CD4-positive, CD25-positive, alpha-beta regulatory T cell (primary cell): ENCODE data around the gene NCOR1. TPM values are rescaled to one million over a fixed set of nuclear protein-coding genes. Genes with fewer than 3 reads are reported as not detected.
"Not testable (repeated sequence)": the region's sequence is repeated elsewhere in the genome, so short reads cannot be mapped to it uniquely, and the experiment has no call there.

ENCODE experiments used
- ATAC-seq, 2 donors: fragments of 150-1000 bp; cut with Tn5 transposase; one replicate each; pipeline ENCODE4 v1.10.0; 2021; ENCODE audit warnings: low read depth in 2 of 2, moderate number of reproducible peaks in 2 of 2, moderate library complexity in 1 of 2
- DNase-seq, 3 donors: peaks; one replicate each; pipeline versions ENCODE4 v3.0.0 to v3.0.0-alpha.2; 2012 to 2022; ENCODE audit warnings: mixed read lengths in 1 of 3
- H3K27ac ChIP-seq: one replicate; pipeline ENCODE4 v1.7.0; 2013; ENCODE audit warnings: mild to moderate bottlenecking, low read length; ENCODE audit not compliant: insufficient read depth, poor library complexity, severe bottlenecking
- H3K27me3 ChIP-seq: one replicate; pipeline ENCODE4 v1.7.0; 2013; ENCODE audit warnings: low read length; ENCODE audit not compliant: control insufficient read depth, insufficient read depth
- H3K36me3 ChIP-seq: one replicate; pipeline ENCODE4 v1.7.0; 2013; ENCODE audit warnings: mild to moderate bottlenecking, low read length, moderate library complexity; ENCODE audit not compliant: control insufficient read depth, insufficient read depth
- H3K4me1 ChIP-seq: 2 replicates; pipeline ENCODE4 v1.7.0; 2013; ENCODE audit warnings: mild to moderate bottlenecking, low read length; ENCODE audit not compliant: insufficient read depth, control insufficient read depth, poor library complexity, severe bottlenecking
- H3K4me3 ChIP-seq: one replicate; pipeline ENCODE4 v1.7.0; 2013; ENCODE audit warnings: low read depth, mild to moderate bottlenecking, low read length, moderate library complexity
- H3K9me3 ChIP-seq, 2 experiments: 1 replicate in 1 of 2; 2 replicates in 1 of 2; pipeline ENCODE4 v1.7.0; 2013; ENCODE audit warnings: low read length in 2 of 2, mild to moderate bottlenecking in 1 of 2, moderate library complexity in 1 of 2; ENCODE audit not compliant: control insufficient read depth in 2 of 2
- H3K27ac Mint-ChIP-seq, 3 donors: one replicate each; pipeline ENCODE4 v1.8.0; 2020 to 2022; ENCODE audit warnings: mild to moderate bottlenecking in 3 of 3, mixed read lengths in 3 of 3, moderate library complexity in 2 of 3
- H3K27me3 Mint-ChIP-seq: one replicate; pipeline ENCODE4 v1.8.0; 2022; ENCODE audit warnings: mild to moderate bottlenecking, mixed read lengths
- H3K36me3 Mint-ChIP-seq: one replicate; pipeline ENCODE4 v1.8.0; 2020; ENCODE audit warnings: mixed read lengths
- H3K4me1 Mint-ChIP-seq, 4 donors: one replicate each; pipeline ENCODE4 v1.8.0; 2020 to 2022; ENCODE audit warnings: mixed read lengths in 4 of 4, mild to moderate bottlenecking in 1 of 4
- H3K4me3 Mint-ChIP-seq, 4 donors: one replicate each; pipeline ENCODE4 v1.8.0; 2020 to 2022; ENCODE audit warnings: mild to moderate bottlenecking in 4 of 4, mixed read lengths in 4 of 4, moderate library complexity in 3 of 4
- H3K9me3 Mint-ChIP-seq, 7 donors: one replicate each; pipeline ENCODE4 v1.8.0; 2020 to 2022; ENCODE audit warnings: mixed read lengths in 7 of 7, mild to moderate bottlenecking in 3 of 7, moderate library complexity in 2 of 7
- polyA plus RNA-seq, 4 donors: library from polyadenylated mRNA; unstranded; fragments of 300-500 nt; fragmentation: Illumina TruSeq; gene quantifications; one replicate each; pipeline ENCODE4 v1.2.3, GENCODE V29; 2021
- total RNA-seq: library from RNA; stranded (reverse); gene quantifications from one replicate; pipeline ENCODE4 v1.2.3, GENCODE V29; 2022

The NCOR1 gene
- total and polyA plus RNA-seq, 5 donors from 2014 or later, result 65.8 to 216 (median 67.3) TPM

- H3K4me3 Mint-ChIP-seq, result peak overlapping the region; percentile 93 to 98 (median 96)
- ATAC-seq (peak; percentile 2 to 14), DNase-seq (peak in 1 of 3 donors; percentile 47)
- Histone ChIP-seq H3K27ac (peak overlapping the region; percentile 83), H3K27me3 (no peaks in the 10 kb centered on the region), H3K4me1 (peaks cover 53% of the 10 kb centered on the region), H3K36me3 (no peaks in the 10 kb centered on the region), H3K9me3 (no peaks in the 10 kb centered on the region), H3K4me3 (peak overlapping the region; percentile 99)
- H3K36me3 Mint-ChIP-seq, result no peaks in the 10 kb centered on the region
- no peaks in the 10 kb centered on the region for H3K9me3 Mint-ChIP-seq
- peak overlapping the region; percentile 90 to 95 (median 95) for H3K27ac Mint-ChIP-seq
- no peaks in the 10 kb centered on the region for H3K27me3 Mint-ChIP-seq
- peaks cover 37 to 75% (median 57%) of the 10 kb centered on the region in 4 donors for H3K4me1 Mint-ChIP-seq
Measured at GRCh38 chr17:16214190-16215001, 938 bp downstream of the NCOR1 start.

GRCh38 chr17:16212793-16213192, 2.5 kb downstream of the NCOR1 start:
- no peaks in the 10 kb centered on the region for H3K9me3 ChIP-seq
- H3K9me3 Mint-ChIP-seq, result peaks cover 0 to 1% (median 0%) of the 10 kb centered on the region in 7 donors
- H3K36me3 Mint-ChIP-seq, result no peaks in the 10 kb centered on the region
- H3K4me1 Mint-ChIP-seq, result peaks cover 33 to 74% (median 48%) of the 10 kb centered on the region in 4 donors
- H3K4me1 ChIP-seq, result peaks cover 57% of the 10 kb centered on the region
- H3K4me3 ChIP-seq, result peak overlapping the region; percentile 37
- H3K27me3 Mint-ChIP-seq, result no peaks in the 10 kb centered on the region
- no peak overlapping the region for H3K27ac ChIP-seq
- no peak for DNase-seq
- peak overlapping the region in 1 of 3 donors; percentile 35 for H3K27ac Mint-ChIP-seq
- H3K36me3 ChIP-seq, result no peaks in the 10 kb centered on the region
- no peak for ATAC-seq
- H3K4me3 Mint-ChIP-seq, result peak overlapping the region; percentile 93 to 98 (median 96)
- H3K27me3 ChIP-seq, result no peaks in the 10 kb centered on the region

DNA sequence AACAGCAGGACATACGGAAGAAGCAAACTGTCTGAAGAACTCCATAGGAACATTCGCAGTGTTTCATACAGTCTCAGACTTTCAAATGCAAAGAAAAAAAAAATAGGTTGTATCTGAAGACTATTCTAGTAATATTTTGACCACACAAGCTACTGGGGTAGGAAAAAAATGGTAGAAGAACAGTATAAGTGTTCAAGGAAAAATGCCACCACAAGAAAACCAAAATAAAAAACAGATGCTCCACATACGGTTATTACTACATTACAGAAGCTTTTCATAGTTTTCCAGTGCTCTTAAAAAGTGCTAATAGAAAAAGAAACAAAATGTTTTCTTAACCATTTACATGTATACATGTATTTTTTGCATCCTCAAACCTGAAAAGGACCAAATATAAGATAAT, 3.7 kb downstream of the NCOR1 start:
- no peaks in the 10 kb centered on the region for H3K36me3 ChIP-seq
- H3K27ac ChIP-seq, result no peak overlapping the region
- DNase-seq, result no peak
- no peak overlapping the region for H3K4me3 ChIP-seq
- Mint-ChIP-seq H3K9me3 (peaks cover 0 to 1% (median 0%) of the 10 kb centered on the region in 7 donors), H3K36me3 (peaks cover 3% of the 10 kb centered on the region), H3K4me3 (peak overlapping the region in 3 of 4 donors; percentile 40 to 81 (median 54)), H3K27me3 (no peaks in the 10 kb centered on the region), H3K4me1 (peaks cover 30 to 70% (median 42%) of the 10 kb centered on the region in 4 donors), H3K27ac (peak overlapping the region in 2 of 3 donors; percentile 35 to 48)
- no peak for ATAC-seq
- H3K27me3 ChIP-seq, result no peaks in the 10 kb centered on the region
- H3K4me1 ChIP-seq, result peaks cover 48% of the 10 kb centered on the region
- no peaks in the 10 kb centered on the region for H3K9me3 ChIP-seq

- H3K27me3 ChIP-seq, H3K36me3 ChIP-seq, H3K9me3 Mint-ChIP-seq, H3K9me3 ChIP-seq, H3K36me3 Mint-ChIP-seq, ATAC-seq, H3K27me3 Mint-ChIP-seq, H3K4me3 ChIP-seq, DNase-seq: not testable (repeated sequence)
- peaks cover 12% of the 10 kb centered on the region for H3K4me1 ChIP-seq
- peak overlapping the region; percentile 14 for H3K27ac ChIP-seq
- peak overlapping the region in 2 of 4 donors; percentile 28 to 36 for H3K4me3 Mint-ChIP-seq
- H3K4me1 Mint-ChIP-seq, result peaks cover 35 to 79% (median 52%) of the 10 kb centered on the region in 4 donors
- H3K27ac Mint-ChIP-seq, result peak overlapping the region; percentile 47 to 89 (median 65)
Measured at GRCh38 chr17:16204763-16205162, 10.6 kb downstream of the NCOR1 start.

GRCh38 chr17:16202554-16203500, 12.5 kb downstream of the NCOR1 start:
- ATAC-seq, H3K27me3 ChIP-seq, DNase-seq, H3K36me3 ChIP-seq, H3K27me3 Mint-ChIP-seq, H3K9me3 ChIP-seq, H3K36me3 Mint-ChIP-seq, H3K9me3 Mint-ChIP-seq: not testable (repeated sequence)
- Mint-ChIP-seq H3K4me1 (peaks cover 41 to 84% (median 62%) of the 10 kb centered on the region in 4 donors), H3K4me3 (peak overlapping the region; percentile 17 to 53 (median 48)), H3K27ac (peak overlapping the region; percentile 79 to 93 (median 89))
- Histone ChIP-seq H3K4me1 (peaks cover 12% of the 10 kb centered on the region), H3K27ac (peak overlapping the region; percentile 60), H3K4me3 (peak overlapping the region; percentile 1)

GRCh38 chr17:16201693-16202131, 13.6 kb downstream of the NCOR1 start:
- H3K36me3 ChIP-seq, H3K9me3 ChIP-seq, H3K36me3 Mint-ChIP-seq, DNase-seq, H3K27me3 Mint-ChIP-seq, H3K9me3 Mint-ChIP-seq, ATAC-seq, H3K27ac ChIP-seq, H3K27me3 ChIP-seq, H3K4me3 ChIP-seq: not testable (repeated sequence)
- H3K4me3 Mint-ChIP-seq, result peak overlapping the region in 2 of 4 donors; percentile 10 to 16
- peak overlapping the region in 1 of 3 donors; percentile 58 for H3K27ac Mint-ChIP-seq
- peaks cover 41 to 83% (median 64%) of the 10 kb centered on the region in 4 donors for H3K4me1 Mint-ChIP-seq
- peaks cover 12% of the 10 kb centered on the region for H3K4me1 ChIP-seq

DNA sequence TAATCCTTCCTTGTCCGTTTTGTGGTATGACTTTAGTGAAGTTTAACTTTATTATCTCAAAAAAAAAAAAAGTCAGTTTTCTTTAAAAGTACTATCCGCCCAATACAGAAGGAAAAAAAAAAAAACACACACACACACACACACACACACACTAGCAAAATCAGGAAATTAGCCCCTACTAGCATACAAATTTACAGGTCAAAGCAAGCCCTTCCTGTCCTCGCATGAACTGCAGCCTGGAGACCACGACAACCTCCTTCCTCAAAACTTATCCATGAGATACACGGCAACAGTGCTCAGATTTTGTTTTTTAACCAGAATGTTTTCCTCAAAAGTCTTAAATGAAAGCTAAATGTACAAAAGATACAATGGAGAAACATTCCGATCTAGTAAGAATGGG, 16.2 kb downstream of the NCOR1 start:
- Mint-ChIP-seq H3K27ac (peak overlapping the region; percentile 26 to 89 (median 82)), H3K4me3 (peak overlapping the region in 2 of 4 donors; percentile 44 to 70), H3K27me3 (no peaks in the 10 kb centered on the region), H3K36me3 (peaks cover 11% of the 10 kb centered on the region), H3K4me1 (peaks cover 41 to 71% (median 56%) of the 10 kb centered on the region in 4 donors), H3K9me3 (no peaks in the 10 kb centered on the region)
- Histone ChIP-seq H3K27me3 (no peaks in the 10 kb centered on the region), H3K4me1 (peaks cover 12% of the 10 kb centered on the region), H3K36me3 (peaks cover 7% of the 10 kb centered on the region), H3K27ac (peak overlapping the region; percentile 39), H3K9me3 (no peaks in the 10 kb centered on the region), H3K4me3 (peak overlapping the region; percentile 10)
- DNase-seq (no peak), ATAC-seq (no peak)
